Measurements from ENCODE around the gene LRTM2. TPM values are rescaled to one million over a fixed set of nuclear protein-coding genes. Genes with fewer than 3 reads are reported as not detected.

The LRTM2 gene
- total RNA-seq, 1 donor from 2014 or later: not detected

GRCh38 chr12:1864456-1864855 is 44.1 kb downstream of the LRTM2 start:
- no peak for DNase-seq (ENCODE audit: low read depth in 2 of 2)

- DNase-seq (ENCODE audit: low read depth in 2 of 2): no peak
These were observed 44.5 kb downstream of the LRTM2 start for GRCh38 chr12:1864867-1865266.

- no peak for DNase-seq (ENCODE audit: low read depth in 2 of 2)
These were observed 45.0 kb downstream of the LRTM2 start for GRCh38 chr12:1865284-1865866.

- no peak for DNase-seq (ENCODE audit: low read depth in 2 of 2)
These were observed 48.8 kb downstream of the LRTM2 start for GRCh38 chr12:1869145-1869544.

- no peak for DNase-seq (ENCODE audit: low read depth in 2 of 2)
These were observed 49.7 kb downstream of the LRTM2 start for GRCh38 chr12:1870086-1870485.

GRCh38 chr12:1870998-1871917 is 50.9 kb downstream of the LRTM2 start:
- DNase-seq (ENCODE audit: low read depth in 2 of 2): no peak

- no peak for DNase-seq (ENCODE audit: low read depth in 2 of 2)
These were observed 51.6 kb downstream of the LRTM2 start for GRCh38 chr12:1872001-1872400.

GRCh38 chr12:1872448-1872847 is 52.1 kb downstream of the LRTM2 start:
- DNase-seq (ENCODE audit: low read depth in 2 of 2): no peak

- DNase-seq (ENCODE audit: low read depth in 2 of 2): no peak
These were observed 53.5 kb downstream of the LRTM2 start for GRCh38 chr12:1873531-1874510.

- DNase-seq (ENCODE audit: low read depth in 2 of 2): no peak
These were observed 55.2 kb downstream of the LRTM2 start for GRCh38 chr12:1875608-1876007.

GRCh38 chr12:1876086-1876485 is 55.7 kb downstream of the LRTM2 start:
- DNase-seq (ENCODE audit: low read depth in 2 of 2): no peak

GRCh38 chr12:1877169-1877878 is 57.0 kb downstream of the LRTM2 start:
- DNase-seq (ENCODE audit: low read depth in 2 of 2): no peak

- DNase-seq (ENCODE audit: low read depth in 2 of 2): no peak
These were observed 57.8 kb downstream of the LRTM2 start for GRCh38 chr12:1878214-1878613.

GRCh38 chr12:1878695-1879094 is 58.3 kb downstream of the LRTM2 start:
- DNase-seq (ENCODE audit: low read depth in 2 of 2): no peak

GRCh38 chr12:1879633-1880032 is 59.3 kb downstream of the LRTM2 start:
- DNase-seq (ENCODE audit: low read depth in 2 of 2): no peak

GRCh38 chr12:1880153-1880845 is 59.9 kb downstream of the LRTM2 start:
- DNase-seq (ENCODE audit: low read depth in 2 of 2): no peak

- DNase-seq (ENCODE audit: low read depth in 2 of 2): no peak
These were observed 60.5 kb downstream of the LRTM2 start for GRCh38 chr12:1880876-1881275.

GRCh38 chr12:1881301-1881700 is 60.9 kb downstream of the LRTM2 start:
- no peak for DNase-seq (ENCODE audit: low read depth in 2 of 2)

- no peak for DNase-seq (ENCODE audit: low read depth in 2 of 2)
These were observed 61.6 kb downstream of the LRTM2 start for GRCh38 chr12:1881936-1882335.

- DNase-seq (ENCODE audit: low read depth in 2 of 2): no peak
These were observed 62.0 kb downstream of the LRTM2 start for GRCh38 chr12:1882405-1882804.
